K562 treated with DMSO at 1 percent for 4 hours (cell line): ENCODE results near the gene WBP11. TPM values are rescaled to one million over a fixed set of nuclear protein-coding genes. Genes with fewer than 3 reads are reported as not detected.

Experiments
- total RNA-seq: library from RNA; unstranded; fragments of 300-600 nt; gene quantifications from 2 replicates; pipeline ENCODE4 v1.2.3, GENCODE V29; 2022; ENCODE audit not compliant: insufficient read depth

The WBP11 gene
- total RNA-seq: 20.9 and 27.1 TPM in 2 replicates

DNA sequence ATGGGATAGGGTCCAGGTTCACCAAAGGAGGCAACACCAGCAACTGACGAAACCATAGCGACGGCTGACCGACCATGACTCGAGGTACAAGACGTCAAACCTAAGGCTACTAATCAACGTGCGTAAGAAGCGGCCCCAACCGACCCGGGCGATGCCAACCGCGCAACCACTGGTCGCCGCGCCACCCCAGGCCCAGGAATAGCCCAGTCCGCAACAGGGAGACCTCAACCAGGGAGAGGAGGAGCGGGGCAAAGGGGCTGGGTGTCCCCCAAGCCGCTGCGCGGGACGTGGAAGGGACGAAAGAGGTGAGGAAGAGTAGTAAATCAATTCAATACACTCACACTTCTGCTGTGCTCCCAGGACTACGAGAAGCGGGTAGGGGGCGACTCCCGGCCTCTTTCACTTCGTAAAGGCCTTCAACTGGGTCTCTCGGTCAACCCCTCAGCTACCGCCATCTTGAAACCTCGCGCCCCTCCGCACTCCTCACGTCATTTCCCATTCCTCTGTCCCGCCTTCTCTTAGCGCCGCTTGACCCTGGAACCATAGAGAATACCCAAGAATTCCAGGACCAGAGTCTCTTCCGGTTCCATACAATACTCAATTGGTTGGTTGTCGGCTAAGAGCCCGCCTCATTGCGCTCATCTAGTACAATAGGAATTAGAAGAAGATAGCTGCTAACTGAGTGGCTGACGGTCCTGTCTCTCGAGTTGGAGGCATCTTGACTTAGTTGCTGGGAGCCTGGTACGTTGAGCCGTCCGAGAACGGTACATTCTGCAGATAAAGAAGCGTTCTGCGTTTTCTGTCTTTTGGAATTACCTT, at the start of gene WBP11, which contains the start of gene C12orf60:
TSS of gene WBP11 (minus strand) at position 468 of the 819 bp plus-strand sequence. CDS start 2,095 bp downstream, outside the sequence.
TSS of gene C12orf60 (plus strand) at position 660 of the 819 bp plus-strand sequence. CDS start 19,266 bp downstream, outside the sequence.

GRCh38 chr12:14843425-14843887, 40.2 kb upstream of the WBP11 start, which contains the start of gene ART4:
Gene ART4, minus strand, starts transcription at chr12:14843526. Its CDS starts 413 bp downstream, at chr12:14843113.

GRCh38 chr12:14814014-14814413, 10.7 kb upstream of the WBP11 start, which contains the start of gene SMCO3:
Gene SMCO3, minus strand, starts transcription at chr12:14814182. Its CDS starts 7,502 bp downstream, at chr12:14806680.

Other genes with a start within 250 kb of the WBP11 start
- gene PLBD1, start 235.6 kb downstream of the WBP11 start, total RNA-seq: 10.2 and 14.2 TPM in 2 replicates
- gene GUCY2C, start 106.9 kb downstream of the WBP11 start, total RNA-seq: not detected in 2 replicates
- 1.1 and 1.5 TPM in 2 replicates for gene C12orf60, start 192 bp upstream of the WBP11 start, total RNA-seq
- gene SMCO3, start 10.7 kb upstream of the WBP11 start, total RNA-seq: not detected in 2 replicates
- not detected in 2 replicates for gene ART4, start 40.0 kb upstream of the WBP11 start, total RNA-seq
- not detected in 2 replicates for gene MGP, start 82.4 kb upstream of the WBP11 start, total RNA-seq
- gene ERP27, start 135.1 kb upstream of the WBP11 start, total RNA-seq: not detected in 2 replicates
- gene ARHGDIB, start 158.1 kb upstream of the WBP11 start, total RNA-seq: 72.0 and 82.3 TPM in 2 replicates
- gene PDE6H, start 169.6 kb upstream of the WBP11 start, total RNA-seq: not detected in 2 replicates